KOPT-K1 (cell line): ENCODE results near the gene CBX2.

Experiments used
- H3K27ac ChIP-seq: fragments of 200-600 bp; sonication (generic); 2 replicates; pipeline ENCODE4 v1.5.1; 2016; ENCODE audit warnings: antibody characterized with exemption, mild to moderate bottlenecking, low read depth, low read length; ENCODE audit not compliant: poor library complexity, severe bottlenecking
- H3K36me3 ChIP-seq: fragments of 200-600 bp; sonication (generic); 2 replicates; pipeline ENCODE4 v1.5.1; 2017; ENCODE audit warnings: antibody characterized with exemption, mild to moderate bottlenecking, low read length, moderate library complexity; ENCODE audit not compliant: insufficient read depth
- H3K9me3 ChIP-seq: fragments of 200-600 bp; sonication (generic); 2 replicates; pipeline ENCODE4 v1.5.1; 2017; ENCODE audit warnings: antibody characterized with exemption, low read length, mild to moderate bottlenecking; ENCODE audit not compliant: insufficient read depth, poor library complexity, severe bottlenecking

Gene CBX2

GRCh38 chr17:79786930-79787643, 9.1 kb downstream of the CBX2 start:
- H3K27ac ChIP-seq, result no peak overlapping the region
- H3K36me3 ChIP-seq, result peaks cover 52% of the 10 kb centered on the region
- no peaks in the 10 kb centered on the region for H3K9me3 ChIP-seq

GRCh38 chr17:79788455-79788854, 10.5 kb downstream of the CBX2 start:
- Histone ChIP-seq H3K36me3 (peaks cover 43% of the 10 kb centered on the region), H3K27ac (no peak overlapping the region), H3K9me3 (no peaks in the 10 kb centered on the region)

- H3K36me3 ChIP-seq, result peaks cover 41% of the 10 kb centered on the region
- no peaks in the 10 kb centered on the region for H3K9me3 ChIP-seq
- no peak overlapping the region for H3K27ac ChIP-seq
These were observed 11.3 kb downstream of the CBX2 start for GRCh38 chr17:79788989-79789942.

GRCh38 chr17:79789943-79790804, 12.2 kb downstream of the CBX2 start:
- H3K9me3 ChIP-seq, result no peaks in the 10 kb centered on the region
- H3K36me3 ChIP-seq, result peaks cover 41% of the 10 kb centered on the region
- H3K27ac ChIP-seq, result no peak overlapping the region

GRCh38 chr17:79790805-79791734, 13.1 kb downstream of the CBX2 start:
- no peak overlapping the region for H3K27ac ChIP-seq
- H3K9me3 ChIP-seq, result no peaks in the 10 kb centered on the region
- H3K36me3 ChIP-seq, result peaks cover 34% of the 10 kb centered on the region

GRCh38 chr17:79791735-79792161, 13.8 kb downstream of the CBX2 start:
- Histone ChIP-seq H3K36me3 (peaks cover 27% of the 10 kb centered on the region), H3K27ac (no peak overlapping the region), H3K9me3 (no peaks in the 10 kb centered on the region)

GRCh38 chr17:79792341-79792871, 14.5 kb downstream of the CBX2 start:
- Histone ChIP-seq H3K27ac (no peak overlapping the region), H3K9me3 (no peaks in the 10 kb centered on the region), H3K36me3 (peaks cover 22% of the 10 kb centered on the region)

GRCh38 chr17:79792984-79793923, 15.3 kb downstream of the CBX2 start:
- peaks cover 22% of the 10 kb centered on the region for H3K36me3 ChIP-seq
- H3K9me3 ChIP-seq, result no peaks in the 10 kb centered on the region
- H3K27ac ChIP-seq, result no peak overlapping the region

- Histone ChIP-seq H3K36me3 (peaks cover 22% of the 10 kb centered on the region), H3K9me3 (no peaks in the 10 kb centered on the region), H3K27ac (no peak overlapping the region)
These were observed 16.0 kb downstream of the CBX2 start for GRCh38 chr17:79793924-79794304.

GRCh38 chr17:79794659-79795511, 16.9 kb downstream of the CBX2 start:
- H3K36me3 ChIP-seq, result peaks cover 22% of the 10 kb centered on the region
- H3K9me3 ChIP-seq, result no peaks in the 10 kb centered on the region
- H3K27ac ChIP-seq, result no peak overlapping the region

GRCh38 chr17:79795795-79796443, 18.0 kb downstream of the CBX2 start:
- H3K9me3 ChIP-seq, result no peaks in the 10 kb centered on the region
- H3K27ac ChIP-seq, result peak overlapping the region; percentile 81
- H3K36me3 ChIP-seq, result peaks cover 22% of the 10 kb centered on the region

GRCh38 chr17:79796444-79796762, 18.5 kb downstream of the CBX2 start:
- H3K36me3 ChIP-seq, result peaks cover 22% of the 10 kb centered on the region
- H3K9me3 ChIP-seq, result no peaks in the 10 kb centered on the region
- peak overlapping the region; percentile 81 for H3K27ac ChIP-seq
